Superior temporal gyrus (tissue), 1 donor: ENCODE data around the gene PRKN.

Source experiments
- DNase-seq: peaks from one replicate; pipeline ENCODE4 v3.0.0-alpha.2; 2016; ENCODE audit errors: extremely low spot score

PRKN gene

GRCh38 chr6:162063666-162064065 is 663.9 kb downstream of the PRKN start:
- no peak for DNase-seq

- DNase-seq: no peak
These were observed 669.2 kb downstream of the PRKN start for GRCh38 chr6:162058281-162058875.

- DNase-seq: no peak
These were observed 670.8 kb downstream of the PRKN start for GRCh38 chr6:162056745-162057144.

DNA sequence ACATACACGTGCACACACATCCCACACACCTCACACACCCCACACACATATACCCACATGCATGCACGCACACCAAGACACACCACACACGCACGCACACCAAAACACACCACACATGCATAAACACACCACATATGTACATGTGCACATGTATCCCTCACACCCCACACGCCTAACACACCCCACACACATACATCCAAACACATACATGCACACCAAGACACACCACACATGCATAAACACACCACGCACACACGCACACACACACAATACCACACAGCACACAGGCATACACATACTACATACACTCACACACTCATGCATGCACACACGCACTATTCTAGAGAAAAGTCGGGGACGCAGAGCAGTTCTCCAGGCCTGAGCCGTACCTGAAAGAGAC is 671.5 kb downstream of the PRKN start:
- no peak for DNase-seq

- no peak for DNase-seq
These were observed 672.2 kb downstream of the PRKN start for GRCh38 chr6:162055365-162055764.

DNA sequence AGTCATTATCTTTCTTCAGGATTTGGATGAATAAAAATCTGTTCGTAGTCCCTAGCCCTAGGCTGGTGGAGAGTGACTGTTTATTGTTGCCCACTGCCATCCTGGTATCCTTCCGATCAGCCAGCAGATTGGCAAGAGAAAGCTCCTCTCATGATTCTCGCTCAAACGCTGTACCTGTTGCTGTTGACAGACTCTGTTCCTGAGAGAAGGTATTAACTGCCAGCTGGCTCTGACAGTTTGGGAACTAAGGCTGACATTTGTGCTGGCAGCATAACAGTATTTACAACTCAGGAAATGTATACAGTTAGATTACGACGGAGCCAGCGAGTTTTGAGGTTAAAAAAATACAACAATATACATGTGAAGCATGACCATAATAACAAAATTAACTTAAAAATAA is 674.5 kb downstream of the PRKN start:
- no peak for DNase-seq

- no peak for DNase-seq
These were observed 677.0 kb downstream of the PRKN start for GRCh38 chr6:162050579-162050978.

- DNase-seq: no peak
These were observed 681.2 kb downstream of the PRKN start for GRCh38 chr6:162046324-162046723.

- DNase-seq: no peak
These were observed 694.9 kb downstream of the PRKN start for GRCh38 chr6:162032620-162033019.

- DNase-seq: no peak
These were observed 697.5 kb downstream of the PRKN start for GRCh38 chr6:162029873-162030576.

GRCh38 chr6:162026843-162027242 is 700.7 kb downstream of the PRKN start:
- DNase-seq: no peak

DNA sequence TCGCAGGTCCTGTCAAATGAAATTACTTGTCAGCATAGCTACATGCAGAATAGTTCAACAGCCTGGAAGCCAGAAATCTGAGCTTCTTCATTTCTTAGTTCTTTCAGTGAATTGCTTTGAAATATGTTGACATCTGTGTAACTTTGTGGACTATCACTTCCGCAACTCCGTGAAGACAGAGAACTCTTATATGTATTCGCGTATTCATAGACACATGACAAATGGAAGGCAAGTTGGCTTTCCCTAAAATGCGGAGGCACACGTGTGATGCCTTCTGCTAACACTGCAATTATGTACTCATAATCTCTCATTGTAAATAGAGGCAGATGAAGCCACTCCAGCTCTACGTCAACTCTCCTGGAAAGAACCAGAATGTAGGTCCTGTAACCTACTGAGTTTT is 701.5 kb downstream of the PRKN start:
- DNase-seq: no peak

GRCh38 chr6:162019349-162019748 is 708.2 kb downstream of the PRKN start:
- no peak for DNase-seq

DNA sequence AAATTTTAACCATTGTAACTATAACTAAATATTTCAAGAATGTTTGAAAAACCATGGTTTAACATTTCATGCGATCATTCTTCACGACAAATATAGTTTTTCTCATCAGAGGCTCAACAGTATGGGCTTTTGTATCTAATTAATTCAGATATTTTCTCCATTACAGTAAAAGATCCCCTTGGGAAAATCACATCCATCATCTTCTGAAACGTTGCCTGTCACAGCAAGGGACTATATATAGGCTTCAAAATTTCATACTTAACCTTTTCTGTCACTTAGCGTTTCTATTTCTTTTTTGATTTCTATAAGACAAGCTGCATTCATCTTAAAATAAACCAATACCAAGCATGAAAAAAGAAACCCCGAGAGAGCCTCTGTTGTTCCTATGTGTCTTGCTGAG is 710.0 kb downstream of the PRKN start:
- DNase-seq: no peak

- DNase-seq: no peak
These were observed 713.3 kb downstream of the PRKN start for GRCh38 chr6:162014069-162014811.

DNA sequence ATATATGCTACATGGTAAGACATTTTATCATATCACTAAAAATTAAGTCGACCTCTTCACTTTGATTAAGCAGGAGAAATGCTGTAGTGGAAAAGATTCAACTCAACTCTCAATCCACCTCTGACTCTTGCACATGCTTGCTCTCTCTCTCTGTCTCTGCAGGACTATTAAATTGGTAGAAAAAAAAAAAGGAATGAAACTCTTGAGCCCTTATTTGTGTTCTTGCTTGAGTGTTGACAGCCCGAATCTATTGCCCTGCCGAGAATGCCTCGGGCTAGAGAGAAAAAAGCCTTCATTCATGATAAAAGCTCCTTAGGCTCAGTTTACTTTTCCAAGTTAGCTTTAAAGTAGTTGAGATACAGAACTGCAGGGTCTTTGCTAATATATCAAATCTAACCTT is 722.2 kb downstream of the PRKN start:
- no peak for DNase-seq

DNA sequence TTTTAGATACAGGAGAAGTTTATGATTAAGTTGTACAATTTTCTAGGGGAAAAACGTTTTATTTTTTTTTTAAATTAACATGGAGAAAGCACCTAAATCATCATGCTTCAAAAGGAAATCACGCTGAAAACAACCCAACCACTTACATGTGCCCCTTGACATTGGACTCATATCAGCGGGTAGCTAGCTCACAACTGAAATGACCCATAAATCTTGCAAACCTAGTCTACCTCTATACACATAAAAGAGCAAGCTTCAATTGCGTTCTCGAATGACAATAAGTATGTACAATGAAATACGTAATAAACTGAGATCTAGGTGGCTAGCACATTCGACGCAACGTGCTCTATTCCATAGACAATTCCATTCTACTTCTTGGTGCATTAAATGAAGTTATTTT is 730.8 kb downstream of the PRKN start:
- DNase-seq: no peak

GRCh38 chr6:161985876-161986423 is 741.6 kb downstream of the PRKN start:
- DNase-seq: no peak

DNA sequence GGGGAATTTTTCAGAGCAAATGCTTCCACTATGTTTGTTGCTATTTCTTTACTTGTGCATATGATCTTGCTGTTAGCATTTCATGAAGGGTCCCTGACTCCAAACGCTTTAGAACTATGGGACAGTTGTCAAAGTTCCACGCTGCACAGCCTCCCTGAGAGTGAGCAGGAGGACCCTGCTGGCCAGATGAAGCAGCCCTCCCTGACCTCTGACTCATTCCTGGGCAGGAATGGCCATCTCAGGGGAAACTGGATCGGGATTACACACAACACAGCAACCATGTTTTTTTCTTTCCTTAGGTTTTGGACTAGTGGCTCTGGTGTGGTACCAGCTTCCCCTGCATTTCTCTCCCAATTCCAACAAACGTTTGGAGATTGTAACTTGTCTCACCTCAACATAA is 742.9 kb downstream of the PRKN start:
- no peak for DNase-seq

DNA sequence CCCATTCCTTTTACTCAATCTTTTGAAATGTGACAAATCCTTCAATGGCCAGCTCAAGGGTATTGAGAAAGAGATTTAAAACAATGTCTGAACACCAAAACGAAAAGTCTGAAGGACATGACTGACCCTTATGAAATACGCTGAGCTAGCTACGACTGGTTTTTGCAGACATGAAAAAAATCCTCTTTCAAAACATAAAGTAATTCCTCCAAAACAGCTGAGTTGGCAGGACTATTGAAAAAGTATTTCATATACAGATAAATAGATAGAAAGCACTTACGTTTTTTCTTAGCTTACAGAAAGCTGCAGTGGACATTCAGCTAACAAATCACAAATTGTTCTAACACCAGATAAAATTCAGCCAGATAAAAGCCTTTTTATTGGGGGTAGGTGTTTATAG is 751.0 kb downstream of the PRKN start:
- no peak for DNase-seq

GRCh38 chr6:161973064-161973463 is 754.5 kb downstream of the PRKN start:
- DNase-seq: no peak

DNA sequence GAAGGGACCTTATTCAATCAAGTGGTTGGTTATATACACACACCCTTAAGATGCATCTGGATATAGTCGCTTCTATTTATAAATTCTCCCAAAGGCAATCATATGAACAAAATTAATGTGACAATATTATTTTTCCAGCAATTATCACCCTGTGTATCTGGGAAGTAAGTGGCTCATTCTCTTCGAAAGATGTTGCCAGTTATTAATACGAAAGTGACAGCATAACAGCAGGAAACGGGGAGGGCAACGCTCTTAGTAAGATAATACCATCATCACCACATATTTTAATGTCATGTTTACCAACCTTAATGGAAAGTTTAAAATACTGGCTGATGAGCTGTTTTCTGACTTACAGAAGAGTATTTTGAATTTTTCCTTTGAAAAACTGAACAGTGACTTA is 756.5 kb downstream of the PRKN start:
- DNase-seq: no peak
